T-helper 2 cell (primary cell): ENCODE data around the gene C1orf167.

ENCODE experiments used
- DNase-seq, 5 experiments: peaks; one replicate each; pipeline versions ENCODE4 v3.0.0 to v3.0.0-alpha.2; 2012 to 2022

The C1orf167 gene

GRCh38 chr1:11767922-11768704 is 6.1 kb downstream of the C1orf167 start:
- no peak for DNase-seq

- no peak for DNase-seq
Measured at GRCh38 chr1:11768821-11769220, 6.8 kb downstream of the C1orf167 start.

DNA sequence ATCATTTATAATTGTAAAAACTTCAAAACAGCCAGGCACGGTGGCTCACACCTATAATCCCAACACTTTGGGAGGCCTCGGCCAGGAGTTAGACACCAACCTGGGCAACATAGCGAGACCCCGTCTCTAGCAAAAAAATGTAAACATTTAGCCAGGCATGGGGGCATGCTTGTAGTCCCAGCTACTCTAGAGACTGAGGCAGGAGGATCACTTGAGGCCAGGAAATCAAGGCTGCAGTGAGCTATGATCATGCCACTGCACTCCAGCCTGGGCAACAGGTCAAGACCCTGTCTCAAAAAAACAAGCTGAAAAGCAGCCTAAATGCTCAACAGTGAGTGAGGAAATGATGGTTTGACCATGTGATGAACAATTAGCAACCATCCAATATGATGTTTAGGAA is 7.3 kb downstream of the C1orf167 start:
- DNase-seq: no peak

DNA sequence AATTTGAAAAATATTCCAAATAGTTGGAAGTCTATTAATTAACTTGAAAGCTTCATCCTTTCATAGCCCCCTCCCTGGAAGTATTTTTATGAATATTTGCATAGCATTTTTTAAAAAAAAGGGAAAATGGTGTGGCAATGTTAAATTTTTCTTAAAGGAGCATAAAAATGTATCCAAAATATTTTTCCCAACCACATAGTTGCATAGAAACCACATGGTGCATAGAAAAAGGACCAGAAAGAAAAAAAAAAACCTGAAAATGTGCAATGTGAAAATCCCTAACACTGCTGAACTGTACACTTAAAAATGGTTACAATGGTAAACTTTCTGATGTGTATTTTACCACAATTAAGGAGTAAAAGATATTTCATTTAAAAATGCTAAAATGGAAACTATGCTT is 8.0 kb downstream of the C1orf167 start:
- no peak for DNase-seq

- no peak for DNase-seq
Measured at GRCh38 chr1:11771481-11772043, 9.6 kb downstream of the C1orf167 start.

DNA sequence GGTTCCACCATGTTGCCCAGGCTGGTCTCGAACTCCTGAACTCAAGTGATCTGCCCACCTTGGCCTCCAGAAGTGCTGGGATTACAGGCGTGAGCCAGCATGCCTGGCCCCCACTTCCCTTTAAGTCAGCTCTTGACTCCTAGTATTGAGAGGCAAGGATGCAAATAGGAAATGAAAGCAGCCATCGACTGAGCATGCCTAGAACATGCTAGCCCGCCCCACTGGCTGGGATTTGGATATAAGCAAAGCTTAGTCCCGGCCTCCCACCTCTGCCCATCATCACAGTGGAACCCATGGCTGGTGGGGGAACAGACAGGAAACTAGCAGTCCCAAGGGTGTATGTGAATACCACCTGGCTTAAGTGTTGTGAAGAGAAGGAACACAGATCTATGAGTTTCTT is 10.5 kb downstream of the C1orf167 start:
- no peak for DNase-seq

DNA sequence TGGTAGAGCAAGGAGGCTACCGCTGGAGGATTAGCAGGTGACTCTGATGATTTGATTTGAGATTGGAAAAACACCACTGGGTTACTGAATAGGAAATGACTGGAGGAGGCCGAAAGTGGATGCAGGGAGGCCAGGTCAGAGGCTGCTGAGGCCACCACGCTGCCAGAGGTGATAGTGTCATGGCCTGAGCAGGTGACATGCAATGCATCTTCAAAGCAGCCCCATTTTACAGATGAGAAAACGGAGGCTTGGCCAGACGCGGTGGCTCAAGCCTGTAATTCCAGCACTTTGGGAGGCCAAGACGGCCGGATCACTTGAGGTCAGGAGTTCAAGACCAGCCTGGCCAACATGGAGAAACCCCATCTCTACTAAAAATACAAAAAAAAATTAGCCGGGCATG is 12.8 kb downstream of the C1orf167 start:
- no peak for DNase-seq

DNA sequence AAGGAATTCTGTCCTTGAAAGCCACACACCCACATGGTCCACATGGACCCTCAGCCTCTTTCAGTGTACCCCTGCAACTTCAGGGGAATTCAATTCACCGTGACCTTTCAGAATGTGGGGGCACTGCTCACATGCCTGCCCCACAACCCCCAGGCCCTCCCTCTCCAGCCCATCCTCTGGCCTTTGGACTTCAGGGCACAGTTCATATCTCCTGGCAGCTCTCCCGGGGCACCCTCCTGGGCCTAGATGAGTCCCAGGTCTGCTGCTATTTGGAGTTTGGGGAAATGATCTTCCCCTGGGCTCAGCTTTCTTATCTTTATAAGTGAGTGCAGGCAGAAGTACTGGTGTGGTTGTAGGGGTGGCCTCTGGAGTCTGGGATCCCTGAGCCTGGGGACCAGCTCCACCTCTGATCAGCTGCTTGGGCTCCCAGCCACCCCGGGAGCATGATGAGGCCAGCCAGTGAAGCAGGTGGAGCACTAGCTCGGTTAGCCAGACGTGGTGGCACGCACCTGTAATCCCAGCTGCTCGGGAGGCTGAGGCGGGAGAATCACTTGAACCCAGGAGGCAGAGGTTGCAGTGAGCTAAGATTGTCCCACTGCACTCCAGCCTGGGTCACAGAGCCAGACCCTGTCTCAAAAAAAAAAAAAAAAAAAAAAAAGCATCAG is 15.8 kb downstream of the C1orf167 start:
- no peak for DNase-seq

- no peak for DNase-seq
Measured at GRCh38 chr1:11778336-11778735, 16.3 kb downstream of the C1orf167 start.

- no peak for DNase-seq
Measured at GRCh38 chr1:11778844-11779623, 17.0 kb downstream of the C1orf167 start.

- DNase-seq: no peak
Measured at GRCh38 chr1:11779715-11780379, 17.9 kb downstream of the C1orf167 start.

GRCh38 chr1:11780380-11781147 is 18.6 kb downstream of the C1orf167 start:
- no peak for DNase-seq

DNA sequence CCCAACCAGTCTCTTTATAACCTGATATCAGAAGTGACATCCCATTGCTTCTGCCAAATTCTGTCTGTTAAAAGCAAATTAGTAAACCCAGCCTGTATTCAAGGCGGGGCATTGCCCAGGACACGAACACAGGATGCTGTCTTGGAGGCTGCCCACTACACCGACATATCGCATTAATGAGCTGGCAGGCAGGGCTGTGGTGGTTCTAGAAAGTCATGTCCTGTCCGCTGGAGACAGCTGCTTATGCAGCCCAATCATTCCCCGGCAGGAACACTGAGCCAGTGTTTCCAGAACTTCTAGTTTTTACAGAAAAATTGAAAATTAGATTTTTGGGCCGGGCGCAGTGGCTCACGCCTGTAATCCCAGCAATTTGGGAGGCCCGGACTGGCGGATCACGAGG is 19.3 kb downstream of the C1orf167 start:
- no peak for DNase-seq

- DNase-seq: no peak
Measured at GRCh38 chr1:11782127-11782708, 20.2 kb downstream of the C1orf167 start.

DNA sequence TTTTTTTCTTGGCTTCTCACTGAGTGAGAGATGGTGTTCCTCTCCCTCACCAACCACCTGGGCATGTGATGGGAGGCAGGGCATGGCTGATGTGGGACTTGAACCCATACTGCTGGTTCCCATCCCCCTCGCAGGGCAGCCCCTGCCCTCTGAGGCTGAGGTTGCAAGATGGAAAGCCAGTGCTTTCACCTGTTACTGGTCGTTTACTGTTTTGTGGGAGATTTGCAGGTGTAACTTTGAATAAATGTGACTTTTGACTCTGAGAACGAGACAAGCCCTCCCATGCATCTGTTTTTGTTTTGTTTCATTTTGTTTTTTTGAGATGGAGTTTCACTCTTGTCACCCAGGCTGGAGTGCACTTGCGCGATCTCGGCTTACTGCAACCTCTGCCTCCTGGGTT is 21.6 kb downstream of the C1orf167 start:
- no peak for DNase-seq

GRCh38 chr1:11784256-11784992 is 22.4 kb downstream of the C1orf167 start:
- no peak for DNase-seq

DNA sequence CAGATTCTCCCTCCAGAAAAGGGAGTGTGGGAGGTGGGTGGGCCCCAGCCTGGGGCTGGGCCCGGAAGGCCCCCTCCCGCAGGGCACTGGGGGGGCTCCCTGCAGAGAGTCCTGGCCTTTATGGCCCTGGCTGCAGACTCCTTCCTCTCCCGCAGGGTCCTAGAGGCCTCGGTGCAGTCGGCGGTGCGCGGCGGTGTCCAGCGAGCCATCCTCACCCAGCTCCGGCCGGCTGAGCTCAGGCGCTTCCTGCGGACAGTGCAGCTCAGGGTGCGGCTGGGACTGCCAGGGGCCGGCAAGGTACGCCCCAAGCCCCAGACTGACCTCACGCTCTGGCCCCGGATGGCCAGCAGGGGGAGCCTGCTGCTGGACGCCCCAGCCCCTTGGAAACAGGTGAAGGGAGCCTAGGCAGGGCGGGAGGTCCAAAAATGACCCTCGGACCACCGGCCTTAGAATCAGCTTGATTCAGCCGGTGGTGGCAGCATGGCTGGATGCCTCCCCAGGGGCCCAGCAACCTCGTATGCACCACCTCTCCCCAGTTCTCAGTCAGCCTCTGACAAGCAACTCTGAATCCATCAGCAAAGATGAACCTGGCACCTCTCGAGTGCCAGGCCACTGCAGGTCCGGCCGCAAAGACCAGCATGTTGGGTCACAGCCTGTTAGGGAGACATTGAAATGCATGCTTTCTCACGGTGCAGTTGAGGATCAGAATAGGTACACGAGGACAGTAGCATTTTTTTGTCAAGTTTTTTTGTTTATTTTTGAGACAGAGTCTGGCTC is 23.2 kb downstream of the C1orf167 start:
- DNase-seq: peak in 1 of 5 experiments; percentile 18

- no peak for DNase-seq
Measured at GRCh38 chr1:11786168-11786567, 24.2 kb downstream of the C1orf167 start.

DNA sequence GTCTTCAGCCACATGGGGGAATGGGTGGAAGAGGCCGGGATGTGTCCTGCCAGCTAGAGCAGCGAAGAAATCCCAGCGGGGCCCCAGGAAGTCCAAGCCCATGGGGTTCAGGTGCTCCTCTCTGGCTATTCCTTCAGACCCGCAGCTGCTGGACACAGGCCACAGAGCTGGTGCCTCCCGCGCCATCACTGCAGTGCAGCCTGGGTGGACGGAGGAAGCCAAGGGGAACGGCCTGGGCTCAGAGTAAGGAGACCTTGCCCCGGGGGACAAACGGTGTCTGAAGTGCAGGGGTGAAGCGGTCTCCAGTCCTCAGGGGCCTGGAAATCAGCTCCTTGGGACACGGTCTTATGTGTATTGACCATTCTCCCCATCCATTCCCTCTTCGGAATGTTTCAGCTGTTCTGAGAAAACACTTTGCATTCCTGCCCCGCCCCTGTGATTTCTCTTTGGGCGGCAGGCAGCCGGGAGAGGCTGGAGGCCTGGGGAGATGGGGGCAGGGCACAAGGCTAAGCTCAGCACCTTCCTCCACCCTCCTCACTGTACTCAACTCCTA is 25.3 kb downstream of the C1orf167 start:
- DNase-seq: no peak
